HEK293T (cell line): ENCODE measurements around the gene OR5M8.

ENCODE experiments used
- ARNT ChIP-seq: fragments of 450-650 bp; IDR thresholded peaks from 2 replicates; pipeline ENCODE4 v1.6.1; 2017; ENCODE audit warnings: mild to moderate bottlenecking
- BHLHE40 ChIP-seq: fragments of 450-650 bp; IDR thresholded peaks from 2 replicates; pipeline ENCODE4 v1.6.1; 2016; ENCODE audit warnings: mild to moderate bottlenecking, moderate library complexity, borderline replicate concordance
- FOXA1 ChIP-seq: fragments of 450-650 bp; IDR thresholded peaks from 2 replicates; pipeline ENCODE4 v1.6.1; 2016; ENCODE audit warnings: mild to moderate bottlenecking
- SP1 ChIP-seq: fragments of 450-650 bp; IDR thresholded peaks from 2 replicates; pipeline ENCODE4 v1.6.1; 2017
- TARDBP ChIP-seq: fragments of 450-650 bp; IDR thresholded peaks from 2 replicates; pipeline ENCODE4 v1.6.1; 2016

DNA sequence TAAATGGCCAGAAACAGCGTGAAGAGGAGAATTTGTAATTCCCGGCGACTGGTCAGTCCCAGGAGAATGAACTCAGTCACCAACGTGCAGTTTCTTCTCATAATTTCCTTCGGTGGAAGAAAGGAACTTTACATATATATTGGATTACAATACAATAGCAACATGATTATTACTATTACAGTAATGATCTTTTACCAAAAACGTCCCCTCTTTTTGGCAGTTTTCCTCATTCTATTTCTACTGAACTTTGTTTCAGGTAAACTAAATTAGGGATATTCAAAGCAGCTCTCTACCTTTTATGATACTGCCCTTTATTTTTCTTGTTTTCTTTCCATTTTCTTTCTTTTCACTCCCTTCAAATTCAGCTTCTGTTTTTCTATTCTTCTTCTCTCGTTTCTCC, at the start of gene OR5M8:
- TF ChIP-seq BHLHE40, result no peak
- TF ChIP-seq ARNT, result no peak
- TF ChIP-seq TARDBP, result no peak
- TF ChIP-seq SP1, result no peak
- TF ChIP-seq FOXA1, result no peak
